ENCODE data around the gene DNAAF9. TPM values are rescaled to one million over a fixed set of nuclear protein-coding genes. Genes with fewer than 3 reads are reported as not detected.
"Not testable (repeated sequence)": the region's sequence is repeated elsewhere in the genome, so short reads cannot be mapped to it uniquely, and the experiment has no call there.

DNAAF9 gene
- total and polyA plus RNA-seq, 4 donors, result 1.4 to 4.4 (median 2.4) TPM

DNA sequence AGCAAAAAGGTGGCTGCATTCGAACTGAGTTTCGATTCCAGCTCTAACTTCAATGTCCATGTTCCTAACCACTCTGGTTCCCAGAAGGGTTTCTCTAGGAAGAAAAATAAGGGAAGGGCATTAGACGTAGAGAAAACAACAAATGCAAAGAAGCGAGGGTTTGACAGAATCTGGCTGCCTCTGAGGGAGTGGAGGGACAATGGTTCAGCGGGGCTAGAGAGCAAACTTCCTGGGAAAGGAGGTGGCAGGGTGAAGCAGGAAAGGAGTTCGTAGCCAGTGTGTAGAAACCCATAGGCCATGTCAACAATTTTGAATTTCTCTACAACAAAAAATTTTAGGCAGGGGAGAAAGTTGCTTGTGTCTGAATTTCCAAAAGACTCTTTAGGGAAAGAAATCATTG is 14.5 kb upstream of the DNAAF9 start:
- Histone ChIP-seq H3K36me3 (ENCODE audit: control insufficient read depth in 4 of 4, insufficient read depth in 3 of 4, low read depth in 1 of 4, low read length in 3 of 4) (no peaks in the 10 kb centered on the region), H3K27ac (ENCODE audit: low read depth in 1 of 2, low read length in 2 of 2) (no peak overlapping the region), H3K9me3 (ENCODE audit: control insufficient read depth in 4 of 4, low read length in 3 of 4) (no peaks in the 10 kb centered on the region), H3K4me3 (ENCODE audit: low read depth in 1 of 3, low read length in 3 of 3) (no peak overlapping the region), H3K9ac (ENCODE audit: low read depth in 1 of 2, low read length in 2 of 2) (no peak overlapping the region), H3K27me3 (ENCODE audit: control insufficient read depth in 4 of 4, insufficient read depth in 4 of 4, low read length in 3 of 4) (no peaks in the 10 kb centered on the region), H3K4me1 (ENCODE audit: control insufficient read depth in 4 of 4, insufficient read depth in 4 of 4, low read length in 3 of 4) (no peaks in the 10 kb centered on the region)
- WGBS, result 86% methylated on average over 6 of the region's 6 CpGs
- no peak for DNase-seq (ENCODE audit: low spot score)
- TF ChIP-seq, protein P1, sequence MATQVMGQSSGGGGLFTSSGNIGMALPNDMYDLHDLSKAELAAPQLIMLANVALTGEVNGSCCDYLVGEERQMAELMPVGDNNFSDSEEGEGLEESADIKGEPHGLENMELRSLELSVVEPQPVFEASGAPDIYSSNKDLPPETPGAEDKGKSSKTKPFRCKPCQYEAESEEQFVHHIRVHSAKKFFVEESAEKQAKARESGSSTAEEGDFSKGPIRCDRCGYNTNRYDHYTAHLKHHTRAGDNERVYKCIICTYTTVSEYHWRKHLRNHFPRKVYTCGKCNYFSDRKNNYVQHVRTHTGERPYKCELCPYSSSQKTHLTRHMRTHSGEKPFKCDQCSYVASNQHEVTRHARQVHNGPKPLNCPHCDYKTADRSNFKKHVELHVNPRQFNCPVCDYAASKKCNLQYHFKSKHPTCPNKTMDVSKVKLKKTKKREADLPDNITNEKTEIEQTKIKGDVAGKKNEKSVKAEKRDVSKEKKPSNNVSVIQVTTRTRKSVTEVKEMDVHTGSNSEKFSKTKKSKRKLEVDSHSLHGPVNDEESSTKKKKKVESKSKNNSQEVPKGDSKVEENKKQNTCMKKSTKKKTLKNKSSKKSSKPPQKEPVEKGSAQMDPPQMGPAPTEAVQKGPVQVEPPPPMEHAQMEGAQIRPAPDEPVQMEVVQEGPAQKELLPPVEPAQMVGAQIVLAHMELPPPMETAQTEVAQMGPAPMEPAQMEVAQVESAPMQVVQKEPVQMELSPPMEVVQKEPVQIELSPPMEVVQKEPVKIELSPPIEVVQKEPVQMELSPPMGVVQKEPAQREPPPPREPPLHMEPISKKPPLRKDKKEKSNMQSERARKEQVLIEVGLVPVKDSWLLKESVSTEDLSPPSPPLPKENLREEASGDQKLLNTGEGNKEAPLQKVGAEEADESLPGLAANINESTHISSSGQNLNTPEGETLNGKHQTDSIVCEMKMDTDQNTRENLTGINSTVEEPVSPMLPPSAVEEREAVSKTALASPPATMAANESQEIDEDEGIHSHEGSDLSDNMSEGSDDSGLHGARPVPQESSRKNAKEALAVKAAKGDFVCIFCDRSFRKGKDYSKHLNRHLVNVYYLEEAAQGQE (IDR thresholded peaks at IDR 0.05), result no peak
- TF ChIP-seq, protein P2, sequence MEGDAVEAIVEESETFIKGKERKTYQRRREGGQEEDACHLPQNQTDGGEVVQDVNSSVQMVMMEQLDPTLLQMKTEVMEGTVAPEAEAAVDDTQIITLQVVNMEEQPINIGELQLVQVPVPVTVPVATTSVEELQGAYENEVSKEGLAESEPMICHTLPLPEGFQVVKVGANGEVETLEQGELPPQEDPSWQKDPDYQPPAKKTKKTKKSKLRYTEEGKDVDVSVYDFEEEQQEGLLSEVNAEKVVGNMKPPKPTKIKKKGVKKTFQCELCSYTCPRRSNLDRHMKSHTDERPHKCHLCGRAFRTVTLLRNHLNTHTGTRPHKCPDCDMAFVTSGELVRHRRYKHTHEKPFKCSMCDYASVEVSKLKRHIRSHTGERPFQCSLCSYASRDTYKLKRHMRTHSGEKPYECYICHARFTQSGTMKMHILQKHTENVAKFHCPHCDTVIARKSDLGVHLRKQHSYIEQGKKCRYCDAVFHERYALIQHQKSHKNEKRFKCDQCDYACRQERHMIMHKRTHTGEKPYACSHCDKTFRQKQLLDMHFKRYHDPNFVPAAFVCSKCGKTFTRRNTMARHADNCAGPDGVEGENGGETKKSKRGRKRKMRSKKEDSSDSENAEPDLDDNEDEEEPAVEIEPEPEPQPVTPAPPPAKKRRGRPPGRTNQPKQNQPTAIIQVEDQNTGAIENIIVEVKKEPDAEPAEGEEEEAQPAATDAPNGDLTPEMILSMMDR (IDR thresholded peaks at IDR 0.05; ENCODE audit: low read depth, low read length, missing input control), result no peak
- TF ChIP-seq EGR1 (IDR thresholded peaks at IDR 0.05; ENCODE audit: low read depth in 2 of 2), result no peak
- no peak for TF ChIP-seq FOXA1 (IDR thresholded peaks at IDR 0.05)
- no peak for TF ChIP-seq YY1 (IDR thresholded peaks at IDR 0.05)
- TF ChIP-seq, protein P3, sequence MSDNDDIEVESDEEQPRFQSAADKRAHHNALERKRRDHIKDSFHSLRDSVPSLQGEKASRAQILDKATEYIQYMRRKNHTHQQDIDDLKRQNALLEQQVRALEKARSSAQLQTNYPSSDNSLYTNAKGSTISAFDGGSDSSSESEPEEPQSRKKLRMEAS (IDR thresholded peaks at IDR 0.05), result no peak
- no peak for TF ChIP-seq HNF4G (IDR thresholded peaks at IDR 0.05)
- no peak for TF ChIP-seq FOXA2 (IDR thresholded peaks at IDR 0.05)

DNA sequence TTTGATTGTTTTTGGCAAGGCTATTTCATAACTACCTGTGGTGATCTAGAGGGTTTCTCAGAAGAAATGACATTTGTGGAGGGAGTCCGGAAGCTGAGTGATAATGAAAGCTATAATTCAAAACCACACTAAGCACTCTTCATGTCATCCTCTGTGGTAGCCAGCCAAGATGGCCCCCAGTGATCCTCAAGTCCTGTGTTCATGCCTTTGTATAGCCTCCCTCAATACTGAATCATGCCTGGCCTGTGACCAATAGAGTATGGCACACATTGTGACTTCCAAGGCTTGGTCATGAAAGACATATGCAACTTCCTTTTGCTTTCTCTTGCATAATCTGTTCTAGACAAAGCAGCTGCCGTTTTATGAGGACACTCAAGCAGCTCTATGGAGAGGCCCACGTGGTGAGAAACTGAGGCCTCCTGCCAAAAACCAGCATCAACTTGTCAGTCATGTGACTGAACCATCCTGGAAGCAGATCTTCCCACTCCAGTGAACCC is 12.8 kb upstream of the DNAAF9 start:
- WGBS, result 69% methylated on average over 3 of the region's 3 CpGs
- no peak overlapping the region for H3K27ac ChIP-seq (ENCODE audit: low read depth in 1 of 2, low read length in 2 of 2)
- no peaks in the 10 kb centered on the region for H3K36me3 ChIP-seq (ENCODE audit: control insufficient read depth in 4 of 4, insufficient read depth in 3 of 4, low read depth in 1 of 4, low read length in 3 of 4)
- no peaks in the 10 kb centered on the region for H3K4me1 ChIP-seq (ENCODE audit: control insufficient read depth in 4 of 4, insufficient read depth in 4 of 4, low read length in 3 of 4)
- H3K9me3 ChIP-seq (ENCODE audit: control insufficient read depth in 4 of 4, low read length in 3 of 4), result no peaks in the 10 kb centered on the region
- no peak overlapping the region for H3K9ac ChIP-seq (ENCODE audit: low read depth in 1 of 2, low read length in 2 of 2)
- no peak overlapping the region for H3K4me3 ChIP-seq (ENCODE audit: low read depth in 1 of 3, low read length in 3 of 3)
- no peak for TF ChIP-seq YY1 (IDR thresholded peaks at IDR 0.05)
- no peak for TF ChIP-seq HNF4A (conservative IDR thresholded peaks at IDR 0.05)
- TF ChIP-seq, protein P4, sequence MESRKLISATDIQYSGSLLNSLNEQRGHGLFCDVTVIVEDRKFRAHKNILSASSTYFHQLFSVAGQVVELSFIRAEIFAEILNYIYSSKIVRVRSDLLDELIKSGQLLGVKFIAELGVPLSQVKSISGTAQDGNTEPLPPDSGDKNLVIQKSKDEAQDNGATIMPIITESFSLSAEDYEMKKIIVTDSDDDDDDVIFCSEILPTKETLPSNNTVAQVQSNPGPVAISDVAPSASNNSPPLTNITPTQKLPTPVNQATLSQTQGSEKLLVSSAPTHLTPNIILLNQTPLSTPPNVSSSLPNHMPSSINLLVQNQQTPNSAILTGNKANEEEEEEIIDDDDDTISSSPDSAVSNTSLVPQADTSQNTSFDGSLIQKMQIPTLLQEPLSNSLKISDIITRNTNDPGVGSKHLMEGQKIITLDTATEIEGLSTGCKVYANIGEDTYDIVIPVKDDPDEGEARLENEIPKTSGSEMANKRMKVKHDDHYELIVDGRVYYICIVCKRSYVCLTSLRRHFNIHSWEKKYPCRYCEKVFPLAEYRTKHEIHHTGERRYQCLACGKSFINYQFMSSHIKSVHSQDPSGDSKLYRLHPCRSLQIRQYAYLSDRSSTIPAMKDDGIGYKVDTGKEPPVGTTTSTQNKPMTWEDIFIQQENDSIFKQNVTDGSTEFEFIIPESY (IDR thresholded peaks at IDR 0.05), result no peak
- no peak for TF ChIP-seq HNF4G (IDR thresholded peaks at IDR 0.05)
- no peak for TF ChIP-seq TAF1 (conservative IDR thresholded peaks at IDR 0.05)
- no peak for TF ChIP-seq FOXA1 (IDR thresholded peaks at IDR 0.05)
- no peak for TF ChIP-seq RAD21 (IDR thresholded peaks at IDR 0.05)
- TF ChIP-seq, protein P1 (IDR thresholded peaks at IDR 0.05), result no peak
- no peak for TF ChIP-seq EGR1 (IDR thresholded peaks at IDR 0.05; ENCODE audit: low read depth in 2 of 2)
- TF ChIP-seq, protein P3 (IDR thresholded peaks at IDR 0.05), result no peak
- TF ChIP-seq FOXA2 (IDR thresholded peaks at IDR 0.05), result no peak
- DNase-seq (ENCODE audit: low spot score), result no peak
- H3K27me3 ChIP-seq (ENCODE audit: control insufficient read depth in 4 of 4, insufficient read depth in 4 of 4, low read length in 3 of 4), result no peaks in the 10 kb centered on the region

DNA sequence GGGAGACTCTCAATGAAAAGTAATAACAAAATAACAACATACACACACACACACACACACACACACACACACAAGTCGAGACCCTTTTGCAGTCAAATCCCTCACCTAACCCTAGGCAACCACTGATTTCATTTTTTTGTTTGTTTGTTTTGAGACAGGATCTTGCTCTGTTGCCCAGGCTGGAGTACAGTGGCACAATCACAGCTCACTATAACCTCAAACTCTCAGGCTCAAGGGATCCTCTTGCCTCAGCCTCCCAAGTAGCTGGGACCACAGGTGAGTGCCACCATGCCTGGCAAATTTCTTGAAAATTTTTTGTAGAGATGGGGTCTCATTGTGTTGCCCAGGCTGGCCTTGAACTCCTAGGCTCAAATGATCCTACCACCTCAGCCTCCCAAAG is 10.7 kb upstream of the DNAAF9 start:
- H3K27ac ChIP-seq (ENCODE audit: low read depth in 1 of 2, low read length in 2 of 2); H3K27me3 ChIP-seq (ENCODE audit: control insufficient read depth in 4 of 4, insufficient read depth in 4 of 4, low read length in 3 of 4); H3K9ac ChIP-seq (ENCODE audit: low read depth in 1 of 2, low read length in 2 of 2); H3K4me1 ChIP-seq (ENCODE audit: control insufficient read depth in 4 of 4, insufficient read depth in 4 of 4, low read length in 3 of 4); H3K36me3 ChIP-seq (ENCODE audit: control insufficient read depth in 4 of 4, insufficient read depth in 3 of 4, low read depth in 1 of 4, low read length in 3 of 4); H3K4me3 ChIP-seq (ENCODE audit: low read depth in 1 of 3, low read length in 3 of 3); DNase-seq (ENCODE audit: low spot score); H3K9me3 ChIP-seq (ENCODE audit: control insufficient read depth in 4 of 4, low read length in 3 of 4): not testable (repeated sequence)
- WGBS, result 84% methylated on average over 1 of the region's 1 CpG
